GM19452 (cell line): ENCODE results near the gene CHAF1A.

Experiments
- ATAC-seq: cut with Tn5 transposase; IDR thresholded peaks from one replicate; pipeline ENCODE4 v1.9.1; 2021; ENCODE audit not compliant: unreplicated experiment

CHAF1A gene

GRCh38 chr19:4365791-4366665 is 36.4 kb upstream of the CHAF1A start:
- ATAC-seq: no peak

GRCh38 chr19:4366666-4367335 is 35.6 kb upstream of the CHAF1A start:
- ATAC-seq: no peak

GRCh38 chr19:4367336-4367723 is 35.1 kb upstream of the CHAF1A start:
- ATAC-seq: no peak

- no peak for ATAC-seq
Measured at GRCh38 chr19:4367781-4368127, 34.7 kb upstream of the CHAF1A start.

DNA sequence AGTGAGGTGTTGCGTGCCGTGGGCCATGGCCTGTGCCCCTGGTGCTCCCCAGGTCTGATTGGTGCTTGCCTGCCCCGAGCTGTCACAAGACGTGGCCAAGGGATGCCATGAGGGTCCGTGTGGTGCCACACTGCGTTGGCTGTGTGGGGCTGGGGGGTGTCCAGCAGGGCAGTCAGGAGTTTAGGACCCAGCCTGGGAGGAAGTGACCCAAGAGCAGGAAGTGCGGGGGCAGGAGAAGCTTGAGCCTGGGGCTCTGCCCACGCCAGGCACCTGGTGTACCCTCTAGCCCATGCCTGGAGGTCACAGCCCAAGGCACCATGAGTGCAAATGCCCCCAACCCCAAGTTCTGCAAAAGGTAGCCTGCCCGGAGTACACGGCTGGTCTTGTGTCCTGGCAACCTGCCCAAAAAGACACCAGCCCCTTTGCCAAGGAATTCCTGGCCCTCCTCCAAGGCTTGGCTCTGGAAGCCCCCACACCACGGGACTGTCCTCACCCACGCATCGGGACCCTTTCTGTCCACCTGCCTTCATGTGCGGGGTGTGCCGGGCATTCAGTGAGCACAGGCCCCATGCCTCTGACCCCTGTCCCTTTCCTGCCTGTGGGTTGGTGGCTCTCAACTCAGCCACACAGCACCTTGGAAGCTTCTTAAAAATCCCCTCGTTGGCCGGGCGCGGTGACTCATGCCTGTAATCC is 34.2 kb upstream of the CHAF1A start:
- ATAC-seq: no peak

GRCh38 chr19:4369109-4369887 is 33.1 kb upstream of the CHAF1A start:
- ATAC-seq: peak; percentile 58

- peak; percentile 42 for ATAC-seq
Measured at GRCh38 chr19:4369888-4370260, 32.6 kb upstream of the CHAF1A start.

GRCh38 chr19:4370418-4371041 is 31.9 kb upstream of the CHAF1A start:
- ATAC-seq: no peak

GRCh38 chr19:4371247-4372164 is 30.9 kb upstream of the CHAF1A start:
- no peak for ATAC-seq

- ATAC-seq: no peak
Measured at GRCh38 chr19:4372165-4373012, 30.1 kb upstream of the CHAF1A start.

GRCh38 chr19:4373013-4373367 is 29.4 kb upstream of the CHAF1A start:
- no peak for ATAC-seq

GRCh38 chr19:4373601-4374497 is 28.6 kb upstream of the CHAF1A start:
- no peak for ATAC-seq

DNA sequence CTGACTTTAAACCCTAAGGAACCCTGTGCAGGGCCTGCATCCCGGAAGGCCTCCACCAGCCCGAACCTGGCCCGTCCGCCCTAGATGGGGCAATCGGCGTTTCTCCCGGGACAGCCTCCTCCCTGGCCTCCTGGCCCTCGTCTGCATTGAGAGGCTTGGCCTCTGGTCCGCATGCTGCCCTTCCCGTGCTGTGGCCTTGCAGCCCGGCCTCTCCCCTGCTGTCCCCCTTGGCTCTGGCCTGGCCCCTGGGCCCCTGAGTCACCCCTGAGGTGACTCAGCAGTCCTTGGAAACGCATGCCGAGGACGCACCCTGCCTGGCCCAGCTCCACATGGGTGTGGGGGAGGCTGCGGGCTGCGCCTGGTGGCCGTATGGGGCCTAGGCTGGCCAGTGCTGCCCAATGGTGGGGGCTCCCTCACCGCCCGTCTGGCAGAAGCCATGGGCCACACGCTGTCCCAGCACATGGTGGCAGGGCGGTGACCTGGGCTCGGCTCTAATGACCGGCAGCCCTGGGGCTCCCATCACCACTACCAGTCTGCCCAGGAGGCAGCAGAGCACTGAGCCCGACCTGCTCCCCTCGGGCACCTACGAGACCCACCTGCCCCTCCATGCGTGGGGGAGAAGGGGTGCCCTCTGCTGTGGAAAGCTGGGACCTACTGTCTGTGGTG is 27.8 kb upstream of the CHAF1A start:
- no peak for ATAC-seq

GRCh38 chr19:4375164-4376027 is 27.0 kb upstream of the CHAF1A start:
- ATAC-seq: peak; percentile 57

DNA sequence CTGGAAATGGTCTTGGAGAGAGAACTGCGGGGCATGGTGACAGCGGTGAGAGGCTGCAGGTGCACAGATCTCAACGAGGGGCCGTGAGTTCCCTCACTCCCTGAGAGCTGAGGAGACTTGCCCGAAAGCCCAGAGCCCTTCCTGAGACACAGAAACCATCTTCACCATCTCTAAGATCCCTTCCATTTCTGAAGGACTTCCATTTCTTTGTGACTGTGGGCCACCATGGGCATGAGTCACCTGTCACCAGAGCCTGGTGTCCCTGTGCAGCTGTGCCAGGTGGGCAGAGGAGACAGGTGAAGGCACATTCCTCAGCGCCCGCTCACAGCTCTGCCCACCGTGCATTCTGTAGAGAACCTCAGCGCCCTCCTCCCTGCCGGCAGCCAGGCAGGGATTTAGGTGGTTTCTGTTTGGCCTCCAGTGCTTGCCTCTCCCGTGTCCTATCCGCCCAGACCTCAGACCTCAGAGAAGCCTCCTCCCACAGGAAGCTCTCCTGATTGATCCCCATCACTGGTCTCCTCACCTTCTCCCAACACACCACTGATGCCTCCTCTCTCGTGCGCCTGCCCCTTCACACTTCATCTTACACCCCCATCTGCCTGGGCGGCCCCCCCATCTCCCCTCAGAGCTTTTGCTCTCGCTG is 26.3 kb upstream of the CHAF1A start:
- no peak for ATAC-seq

GRCh38 chr19:4376671-4376990 is 25.8 kb upstream of the CHAF1A start:
- ATAC-seq: no peak
